ENCODE measurements around the gene LNPK. TPM values are rescaled to one million over a fixed set of nuclear protein-coding genes. Genes with fewer than 3 reads are reported as not detected.

Gene LNPK
- total and polyA plus RNA-seq, 3 experiments from 2014 or later = 17.5 to 36.0 (median 31.7) TPM

- Mint-ChIP-seq H3K27me3 (peaks cover 8 to 45% of the 10 kb centered on the region in 2 donors), H3K36me3 (no peaks in the 10 kb centered on the region), H3K9me3 (peaks cover 0 to 6% (median 2%) of the 10 kb centered on the region in 5 donors), H3K4me3 (no peak overlapping the region), H3K4me1 (no peaks in the 10 kb centered on the region), H3K27ac (no peak overlapping the region)
- Histone ChIP-seq H3K4me1 (ENCODE audit: insufficient read depth, low read length) (no peaks in the 10 kb centered on the region), H3K27ac (ENCODE audit: low read depth, low read length) (no peak overlapping the region), H3K27me3 (ENCODE audit: insufficient read depth, low read length, poor library complexity, severe bottlenecking) (no peaks in the 10 kb centered on the region), H3K9me3 (ENCODE audit: low read length) (no peaks in the 10 kb centered on the region), H3K36me3 (ENCODE audit: insufficient read depth, low read length) (no peaks in the 10 kb centered on the region), H3K4me3 (ENCODE audit: low read length) (no peak overlapping the region)
- ChIA-PET CTCF (no interaction called here), POLR2A (no interaction called here)
- no peak for DNase-seq
Observed at GRCh38 chr2:175890636-175891242, 111.3 kb downstream of the LNPK start.

DNA sequence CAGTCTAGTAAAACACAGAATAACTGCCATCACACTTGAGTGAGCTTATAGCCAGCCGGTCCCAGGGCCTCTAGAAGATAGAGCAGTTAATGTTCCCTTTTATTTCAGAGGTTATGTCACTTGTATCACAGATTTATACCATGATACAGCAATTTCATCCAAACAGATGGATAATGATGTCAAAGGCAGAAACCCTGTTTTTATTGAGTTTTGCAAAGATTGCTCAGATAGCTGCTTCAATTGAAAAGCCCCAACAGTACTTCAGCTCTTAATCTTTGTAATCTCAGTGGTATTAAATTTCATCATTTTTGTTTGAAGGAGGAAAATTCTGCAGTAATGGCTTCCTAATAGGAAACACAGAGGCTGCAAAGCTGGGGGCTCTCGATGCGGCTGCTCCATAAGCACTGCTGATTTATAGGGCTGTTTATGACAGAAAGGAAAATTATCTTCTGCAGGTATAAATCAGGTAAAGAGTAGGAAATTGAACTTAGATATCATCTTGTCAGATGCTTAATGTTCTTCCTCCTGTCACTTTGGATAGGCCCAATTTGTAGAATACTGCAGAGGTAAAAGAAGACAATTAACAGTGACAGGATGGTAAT, 112.3 kb downstream of the LNPK start:
- no peaks in the 10 kb centered on the region for H3K4me1 Mint-ChIP-seq
- H3K4me3 Mint-ChIP-seq = no peak overlapping the region
- no peaks in the 10 kb centered on the region for H3K9me3 Mint-ChIP-seq
- no peak for DNase-seq
- no peaks in the 10 kb centered on the region for H3K36me3 Mint-ChIP-seq
- no peak overlapping the region for H3K27ac Mint-ChIP-seq
- Histone ChIP-seq H3K9me3 (ENCODE audit: low read length) (no peaks in the 10 kb centered on the region), H3K27me3 (ENCODE audit: insufficient read depth, low read length, poor library complexity, severe bottlenecking) (no peaks in the 10 kb centered on the region), H3K4me1 (ENCODE audit: insufficient read depth, low read length) (no peaks in the 10 kb centered on the region), H3K4me3 (ENCODE audit: low read length) (no peak overlapping the region), H3K36me3 (ENCODE audit: insufficient read depth, low read length) (no peaks in the 10 kb centered on the region), H3K27ac (ENCODE audit: low read depth, low read length) (no peak overlapping the region)
- POLR2A ChIA-PET = no interaction called here
- CTCF ChIA-PET = no interaction called here
- H3K27me3 Mint-ChIP-seq = peaks cover 8 to 53% of the 10 kb centered on the region in 2 donors

GRCh38 chr2:175887776-175888175, 114.3 kb downstream of the LNPK start:
- DNase-seq = no peak
- Histone ChIP-seq H3K4me3 (ENCODE audit: low read length) (no peak overlapping the region), H3K4me1 (ENCODE audit: insufficient read depth, low read length) (no peaks in the 10 kb centered on the region), H3K27ac (ENCODE audit: low read depth, low read length) (no peak overlapping the region), H3K36me3 (ENCODE audit: insufficient read depth, low read length) (no peaks in the 10 kb centered on the region), H3K9me3 (ENCODE audit: low read length) (no peaks in the 10 kb centered on the region), H3K27me3 (ENCODE audit: insufficient read depth, low read length, poor library complexity, severe bottlenecking) (no peaks in the 10 kb centered on the region)
- no peaks in the 10 kb centered on the region for H3K36me3 Mint-ChIP-seq
- H3K27me3 Mint-ChIP-seq = peaks cover 5 to 60% of the 10 kb centered on the region in 2 donors
- H3K4me3 Mint-ChIP-seq = no peak overlapping the region
- H3K4me1 Mint-ChIP-seq = no peaks in the 10 kb centered on the region
- H3K27ac Mint-ChIP-seq = no peak overlapping the region
- no peaks in the 10 kb centered on the region for H3K9me3 Mint-ChIP-seq
- ChIA-PET CTCF (no interaction called here), POLR2A (no interaction called here)

- Mint-ChIP-seq H3K4me1 (no peaks in the 10 kb centered on the region), H3K36me3 (no peaks in the 10 kb centered on the region), H3K27ac (no peak overlapping the region), H3K9me3 (no peaks in the 10 kb centered on the region), H3K4me3 (no peak overlapping the region), H3K27me3 (peaks cover 5 to 40% of the 10 kb centered on the region in 2 donors)
- Histone ChIP-seq H3K36me3 (ENCODE audit: insufficient read depth, low read length) (no peaks in the 10 kb centered on the region), H3K27ac (ENCODE audit: low read depth, low read length) (no peak overlapping the region), H3K4me1 (ENCODE audit: insufficient read depth, low read length) (no peaks in the 10 kb centered on the region), H3K27me3 (ENCODE audit: insufficient read depth, low read length, poor library complexity, severe bottlenecking) (no peaks in the 10 kb centered on the region), H3K4me3 (ENCODE audit: low read length) (no peak overlapping the region), H3K9me3 (ENCODE audit: low read length) (no peaks in the 10 kb centered on the region)
- DNase-seq = no peak
- ChIA-PET CTCF (no interaction called here), POLR2A (no interaction called here)
Observed at GRCh38 chr2:175884697-175885393, 117.2 kb downstream of the LNPK start.

DNA sequence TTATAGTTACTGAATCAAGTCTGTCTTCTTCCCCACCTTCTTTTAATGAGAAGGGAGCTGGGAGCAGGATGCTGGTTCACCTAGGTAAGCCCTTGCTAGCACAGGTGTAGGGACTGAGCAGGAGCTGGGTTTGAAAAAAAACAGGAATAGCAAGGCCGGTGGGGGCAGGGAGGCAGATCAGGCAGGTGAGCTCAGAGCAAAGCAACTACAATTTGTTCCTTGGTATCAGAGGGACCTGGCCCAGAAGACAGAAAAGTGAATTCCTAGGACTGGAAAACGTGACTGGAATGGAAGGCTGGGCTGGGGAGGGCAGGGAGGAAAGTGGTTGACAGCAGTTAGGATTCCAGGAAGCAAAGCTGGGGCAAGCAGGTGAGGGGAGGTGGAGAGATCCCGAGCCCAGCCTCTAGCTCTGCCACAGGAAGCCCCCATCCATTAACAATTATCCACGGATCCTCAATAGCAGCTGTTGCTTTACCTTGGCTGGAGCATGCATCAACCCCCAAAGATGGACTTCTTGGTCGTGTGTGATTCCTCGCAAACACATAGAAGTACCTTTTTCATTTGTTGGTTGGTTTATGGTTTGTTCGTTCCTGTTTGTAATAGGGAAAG, 118.4 kb downstream of the LNPK start:
- CTCF ChIA-PET = no interaction called here

DNA sequence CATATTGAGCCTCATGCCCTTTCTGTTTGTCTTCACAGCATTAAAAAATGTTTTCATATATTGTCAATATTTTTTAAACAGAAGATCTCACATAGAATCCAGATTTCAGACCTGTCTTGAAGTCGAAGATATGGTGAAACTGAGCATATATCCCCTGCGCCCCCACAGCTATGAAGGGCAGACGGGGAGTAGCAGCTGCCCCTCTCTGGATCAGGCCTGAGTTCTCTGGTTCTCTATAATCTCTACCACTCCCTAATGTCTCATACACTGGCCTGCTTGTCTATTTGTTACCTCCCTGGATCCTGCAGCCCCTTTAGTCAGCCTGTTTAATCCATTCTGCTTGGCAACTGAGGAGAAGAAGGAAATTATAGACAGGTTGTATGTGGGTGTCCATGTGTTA, 122.4 kb downstream of the LNPK start:
- H3K27ac Mint-ChIP-seq = no peak overlapping the region

More for the DNA sequence above, 118.4 kb downstream of the LNPK start:
- Histone ChIP-seq H3K27me3 (ENCODE audit: insufficient read depth, low read length, poor library complexity, severe bottlenecking) (no peaks in the 10 kb centered on the region), H3K4me1 (ENCODE audit: insufficient read depth, low read length) (no peaks in the 10 kb centered on the region), H3K4me3 (ENCODE audit: low read length) (no peak overlapping the region), H3K36me3 (ENCODE audit: insufficient read depth, low read length) (no peaks in the 10 kb centered on the region), H3K9me3 (ENCODE audit: low read length) (no peaks in the 10 kb centered on the region), H3K27ac (ENCODE audit: low read depth, low read length) (no peak overlapping the region)
- DNase-seq = no peak
- Mint-ChIP-seq H3K4me3 (no peak overlapping the region), H3K36me3 (no peaks in the 10 kb centered on the region), H3K27ac (no peak overlapping the region), H3K4me1 (no peaks in the 10 kb centered on the region), H3K27me3 (peaks cover 9 to 36% of the 10 kb centered on the region in 2 donors), H3K9me3 (no peaks in the 10 kb centered on the region)
- POLR2A ChIA-PET = no interaction called here

GRCh38 chr2:175877845-175878544, 124.1 kb downstream of the LNPK start:
- Mint-ChIP-seq H3K27me3 (peaks cover 8 to 9% of the 10 kb centered on the region in 2 donors), H3K36me3 (no peaks in the 10 kb centered on the region), H3K27ac (no peak overlapping the region), H3K4me3 (no peak overlapping the region), H3K9me3 (no peaks in the 10 kb centered on the region), H3K4me1 (no peaks in the 10 kb centered on the region)
- Histone ChIP-seq H3K27ac (ENCODE audit: low read depth, low read length) (no peak overlapping the region), H3K27me3 (ENCODE audit: insufficient read depth, low read length, poor library complexity, severe bottlenecking) (no peaks in the 10 kb centered on the region), H3K4me3 (ENCODE audit: low read length) (no peak overlapping the region), H3K36me3 (ENCODE audit: insufficient read depth, low read length) (no peaks in the 10 kb centered on the region), H3K4me1 (ENCODE audit: insufficient read depth, low read length) (no peaks in the 10 kb centered on the region), H3K9me3 (ENCODE audit: low read length) (no peaks in the 10 kb centered on the region)
- no peak for DNase-seq
- ChIA-PET CTCF (interaction anchor here (1.5 kb wide), 1 partner anchor 10 kb away, joined by 3 read pairs; no protein-coding TSS in a partner anchor), POLR2A (no interaction called here)

More for the DNA sequence above, 122.4 kb downstream of the LNPK start:
- no peaks in the 10 kb centered on the region for H3K4me1 ChIP-seq (ENCODE audit: insufficient read depth, low read length)
- H3K27me3 Mint-ChIP-seq = peaks cover 6 to 18% of the 10 kb centered on the region in 2 donors
- H3K27me3 ChIP-seq (ENCODE audit: insufficient read depth, low read length, poor library complexity, severe bottlenecking) = no peaks in the 10 kb centered on the region
- no peaks in the 10 kb centered on the region for H3K9me3 Mint-ChIP-seq
- POLR2A ChIA-PET = no interaction called here
- H3K36me3 ChIP-seq (ENCODE audit: insufficient read depth, low read length) = no peaks in the 10 kb centered on the region
- H3K27ac ChIP-seq (ENCODE audit: low read depth, low read length) = no peak overlapping the region
- DNase-seq = no peak
- CTCF ChIA-PET = no interaction called here
- no peaks in the 10 kb centered on the region for H3K4me1 Mint-ChIP-seq
- no peak overlapping the region for H3K4me3 Mint-ChIP-seq
- no peak overlapping the region for H3K4me3 ChIP-seq (ENCODE audit: low read length)
- no peaks in the 10 kb centered on the region for H3K36me3 Mint-ChIP-seq
- no peaks in the 10 kb centered on the region for H3K9me3 ChIP-seq (ENCODE audit: low read length)

DNA sequence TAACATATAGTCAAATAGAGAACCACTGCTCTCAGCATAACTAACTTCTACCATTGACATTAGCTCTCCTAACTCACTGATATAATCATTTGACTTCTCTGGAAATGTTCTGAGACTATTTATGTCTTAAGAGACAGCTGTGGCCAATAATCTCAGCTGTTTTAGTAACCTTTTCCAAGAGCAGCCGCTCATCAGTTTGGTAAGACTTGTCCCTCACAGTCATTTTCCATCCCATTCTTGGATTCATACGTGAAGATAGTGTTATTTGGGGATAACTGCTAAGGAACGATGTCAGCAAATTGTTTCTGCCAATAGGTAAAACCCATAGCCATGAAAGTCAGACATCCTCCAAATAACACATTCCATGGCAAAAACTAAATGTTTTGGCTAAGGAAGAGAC, 127.8 kb downstream of the LNPK start:
- no peak for DNase-seq
- H3K4me3 ChIP-seq (ENCODE audit: low read length) = no peak overlapping the region
- Mint-ChIP-seq H3K4me3 (no peak overlapping the region), H3K9me3 (no peaks in the 10 kb centered on the region), H3K36me3 (no peaks in the 10 kb centered on the region), H3K27me3 (peaks cover 13 to 19% of the 10 kb centered on the region in 2 donors), H3K27ac (no peak overlapping the region), H3K4me1 (no peaks in the 10 kb centered on the region)
- H3K27me3 ChIP-seq (ENCODE audit: insufficient read depth, low read length, poor library complexity, severe bottlenecking) = no peaks in the 10 kb centered on the region
- no peaks in the 10 kb centered on the region for H3K4me1 ChIP-seq (ENCODE audit: insufficient read depth, low read length)
- ChIA-PET CTCF (no interaction called here), POLR2A (no interaction called here)
- no peaks in the 10 kb centered on the region for H3K9me3 ChIP-seq (ENCODE audit: low read length)
- no peaks in the 10 kb centered on the region for H3K36me3 ChIP-seq (ENCODE audit: insufficient read depth, low read length)
- no peak overlapping the region for H3K27ac ChIP-seq (ENCODE audit: low read depth, low read length)
